ENCODE results near the gene SPPL2B. TPM values are rescaled to one million over a fixed set of nuclear protein-coding genes. Genes with fewer than 3 reads are reported as not detected.

Gene SPPL2B
- total RNA-seq, 6 experiments from 2014 or later, result 32.9 to 41.8 (median 33.9) TPM

- Mint-ChIP-seq H3K27me3 (ENCODE audit: insufficient read depth) (no peaks in the 10 kb centered on the region), H3K36me3 (ENCODE audit: low read depth) (peaks cover 7% of the 10 kb centered on the region; the same call in 1 of the 2 replicates), H3K4me1 (ENCODE audit: low read depth) (no peaks in the 10 kb centered on the region), H3K27ac (no peak overlapping the region), H3K9me3 (no peaks in the 10 kb centered on the region), H3K4me3 (no peak overlapping the region)
- no peak for TF ChIP-seq CTCF (IDR thresholded peaks at IDR 0.05)
- DNase-seq, result no peak
These were observed 13.5 kb downstream of the SPPL2B start for GRCh38 chr19:2341982-2342381.

DNA sequence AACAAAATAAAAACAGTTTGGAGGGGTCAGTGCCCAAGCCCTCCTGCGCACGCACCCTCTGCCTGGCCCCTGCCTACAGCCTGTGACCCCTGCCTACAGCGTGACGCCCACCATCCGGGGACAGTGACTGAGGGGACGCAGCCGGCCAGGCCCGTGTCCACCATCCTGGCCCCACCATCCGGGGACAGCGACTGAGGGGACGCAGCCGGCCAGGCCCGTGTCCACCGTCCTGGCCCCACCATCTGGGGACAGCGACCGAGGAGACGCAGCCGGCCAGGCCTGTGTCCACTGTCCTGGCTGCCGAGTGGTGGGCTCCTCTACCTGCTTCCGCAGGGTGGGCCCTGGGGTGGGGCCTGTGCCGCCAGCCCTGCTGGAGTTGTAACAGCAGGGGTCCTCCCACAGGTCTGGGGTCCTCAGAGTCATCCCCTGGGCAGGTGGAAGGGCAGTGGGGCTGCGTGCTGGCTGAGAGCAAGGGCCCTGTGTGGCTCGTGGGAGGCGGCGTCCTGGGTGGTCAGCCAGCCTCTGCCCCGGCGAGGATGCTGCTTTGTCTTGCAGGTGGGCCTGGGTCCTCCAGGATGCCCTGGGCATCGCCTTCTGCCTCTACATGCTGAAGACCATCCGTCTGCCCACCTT, 14.3 kb downstream of the SPPL2B start:
- Mint-ChIP-seq H3K36me3 (ENCODE audit: low read depth) (peaks cover 7% of the 10 kb centered on the region; the same call in 1 of the 2 replicates), H3K4me1 (ENCODE audit: low read depth) (no peaks in the 10 kb centered on the region), H3K4me3 (no peak overlapping the region), H3K27ac (no peak overlapping the region), H3K9me3 (no peaks in the 10 kb centered on the region), H3K27me3 (ENCODE audit: insufficient read depth) (no peaks in the 10 kb centered on the region)
- DNase-seq, result no peak
- no peak for TF ChIP-seq CTCF (IDR thresholded peaks at IDR 0.05)

GRCh38 chr19:2343289-2343982, 15.0 kb downstream of the SPPL2B start:
- no peak for TF ChIP-seq CTCF (IDR thresholded peaks at IDR 0.05)
- DNase-seq, result no peak
- no peaks in the 10 kb centered on the region for H3K9me3 Mint-ChIP-seq

GRCh38 chr19:2344381-2344870, 15.9 kb downstream of the SPPL2B start:
- no peak overlapping the region for H3K27ac Mint-ChIP-seq

More at GRCh38 chr19:2343289-2343982, 15.0 kb downstream of the SPPL2B start:
- H3K36me3 Mint-ChIP-seq (ENCODE audit: low read depth), result peaks cover 7% of the 10 kb centered on the region; the same call in 1 of the 2 replicates
- H3K27ac Mint-ChIP-seq, result no peak overlapping the region
- no peaks in the 10 kb centered on the region for H3K4me1 Mint-ChIP-seq (ENCODE audit: low read depth)
- no peak overlapping the region for H3K4me3 Mint-ChIP-seq
- H3K27me3 Mint-ChIP-seq (ENCODE audit: insufficient read depth), result no peaks in the 10 kb centered on the region

DNA sequence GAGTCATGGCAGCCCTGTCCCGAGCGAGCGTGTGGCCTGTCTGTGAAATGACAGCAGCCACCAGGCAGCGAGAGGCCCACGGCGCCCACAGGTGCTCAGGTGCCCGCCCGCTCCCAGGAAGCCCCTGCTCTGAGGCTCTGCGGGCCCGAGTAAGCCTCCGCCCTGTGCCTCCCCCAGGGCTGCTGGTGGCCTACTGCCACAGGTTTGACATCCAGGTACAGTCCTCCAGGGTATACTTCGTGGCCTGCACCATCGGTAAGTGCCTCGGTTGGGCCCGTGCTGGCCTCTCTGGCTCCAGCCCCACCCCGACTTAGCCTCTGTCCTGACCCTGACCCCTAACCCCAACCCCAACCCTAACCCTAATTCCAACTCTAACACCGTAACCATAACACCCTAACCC, 16.6 kb downstream of the SPPL2B start:
- Mint-ChIP-seq H3K27me3 (ENCODE audit: insufficient read depth) (no peaks in the 10 kb centered on the region), H3K4me3 (no peak overlapping the region), H3K36me3 (ENCODE audit: low read depth) (peaks cover 7% of the 10 kb centered on the region; the same call in 1 of the 2 replicates), H3K9me3 (no peaks in the 10 kb centered on the region), H3K27ac (no peak overlapping the region), H3K4me1 (ENCODE audit: low read depth) (no peaks in the 10 kb centered on the region)
- DNase-seq, result no peak
- TF ChIP-seq CTCF (IDR thresholded peaks at IDR 0.05), result no peak

More at GRCh38 chr19:2344381-2344870, 15.9 kb downstream of the SPPL2B start:
- no peaks in the 10 kb centered on the region for H3K4me1 Mint-ChIP-seq (ENCODE audit: low read depth)
- no peak for DNase-seq
- no peak for TF ChIP-seq CTCF (IDR thresholded peaks at IDR 0.05)
- peaks cover 7% of the 10 kb centered on the region; the same call in 1 of the 2 replicates for H3K36me3 Mint-ChIP-seq (ENCODE audit: low read depth)
- no peaks in the 10 kb centered on the region for H3K27me3 Mint-ChIP-seq (ENCODE audit: insufficient read depth)
- no peaks in the 10 kb centered on the region for H3K9me3 Mint-ChIP-seq
- H3K4me3 Mint-ChIP-seq, result no peak overlapping the region

Data from HFFc6 (cell line).